ENCODE measurements around the gene TMEM151B. TPM values are rescaled to one million over a fixed set of nuclear protein-coding genes. Genes with fewer than 3 reads are reported as not detected.
A peak's percentile ranks its signal among the peaks of the same experiment; 100 is the strongest.

The TMEM151B gene
- total RNA-seq, 1 experiment from 2014 or later, result 0.37 TPM

GRCh38 chr6:44232676-44233566, 37.3 kb upstream of the TMEM151B start:
- DNase-seq (ENCODE audit: low spot score), result no peak

- DNase-seq (ENCODE audit: low spot score), result no peak
Observed at GRCh38 chr6:44233567-44234100, 36.6 kb upstream of the TMEM151B start.

GRCh38 chr6:44234101-44235025, 35.9 kb upstream of the TMEM151B start:
- peak; percentile 88 for DNase-seq (ENCODE audit: low spot score)

GRCh38 chr6:44235269-44235668, 35.0 kb upstream of the TMEM151B start:
- DNase-seq (ENCODE audit: low spot score), result no peak

GRCh38 chr6:44235891-44236516, 34.2 kb upstream of the TMEM151B start:
- DNase-seq (ENCODE audit: low spot score), result no peak

- peak; percentile 100 for DNase-seq (ENCODE audit: low spot score)
Observed at GRCh38 chr6:44237021-44237812, 33.0 kb upstream of the TMEM151B start.

- DNase-seq (ENCODE audit: low spot score), result peak; percentile 62
Observed at GRCh38 chr6:44237813-44238433, 32.3 kb upstream of the TMEM151B start.

- DNase-seq (ENCODE audit: low spot score), result no peak
Observed at GRCh38 chr6:44238687-44239350, 31.4 kb upstream of the TMEM151B start.

- DNase-seq (ENCODE audit: low spot score), result no peak
Observed at GRCh38 chr6:44243345-44243744, 26.9 kb upstream of the TMEM151B start.

- DNase-seq (ENCODE audit: low spot score), result no peak
Observed at GRCh38 chr6:44245391-44245911, 24.8 kb upstream of the TMEM151B start.

GRCh38 chr6:44245912-44246662, 24.2 kb upstream of the TMEM151B start:
- peak; percentile 80 for DNase-seq (ENCODE audit: low spot score)

GRCh38 chr6:44246663-44247337, 23.4 kb upstream of the TMEM151B start, which contains the start of gene HSP90AB1:
HSP90AB1 (plus strand) TSS chr6:44247101; CDS start chr6:44248630, 1,529 bp downstream.
- peak; percentile 99 for DNase-seq (ENCODE audit: low spot score)

GRCh38 chr6:44247338-44248302, 22.6 kb upstream of the TMEM151B start:
- DNase-seq (ENCODE audit: low spot score), result peak; percentile 68

- DNase-seq (ENCODE audit: low spot score), result no peak
Observed at GRCh38 chr6:44248579-44248978, 21.7 kb upstream of the TMEM151B start.

GRCh38 chr6:44249082-44249748, 21.0 kb upstream of the TMEM151B start:
- DNase-seq (ENCODE audit: low spot score), result no peak

- DNase-seq (ENCODE audit: low spot score), result no peak
Observed at GRCh38 chr6:44250067-44250717, 20.1 kb upstream of the TMEM151B start.
